Measurements from ENCODE around the gene GPANK1. TPM values are rescaled to one million over a fixed set of nuclear protein-coding genes. Genes with fewer than 3 reads are reported as not detected.

GPANK1 gene
- total and polyA plus RNA-seq, 2 experiments from 2014 or later, result 27.5 to 36.2 TPM

DNA sequence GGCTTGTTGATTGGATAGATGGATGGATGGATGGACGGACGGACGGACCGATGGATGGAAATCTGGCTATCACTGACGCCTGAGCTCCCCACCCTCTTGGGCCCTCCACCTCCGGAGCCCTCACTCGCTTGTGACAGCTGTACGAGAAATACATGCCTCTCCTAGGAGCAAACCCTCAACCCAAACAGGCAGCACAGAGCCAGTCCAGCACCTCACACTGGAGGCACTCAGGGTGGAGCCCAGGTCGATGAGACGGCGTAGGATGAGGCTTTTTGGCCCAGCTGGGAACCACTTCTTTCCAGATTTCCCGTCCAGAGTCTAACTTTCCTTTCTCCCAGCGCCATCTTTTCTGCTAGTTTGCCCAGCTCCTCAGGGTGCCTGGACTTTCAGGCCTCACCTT, 18.8 kb upstream of the GPANK1 start:
- DNase-seq (ENCODE audit: low read depth in 1 of 2, low spot score in 1 of 2), result no peak
- peaks cover 2% of the 10 kb centered on the region for H3K4me1 ChIP-seq (ENCODE audit: low read depth)
- H3K27me3 ChIP-seq, result peaks cover 10% of the 10 kb centered on the region
- no peak overlapping the region for H3K27ac ChIP-seq
- H3K4me3 ChIP-seq, result peak overlapping the region; percentile 29
- no peaks in the 10 kb centered on the region for H3K9me3 ChIP-seq (ENCODE audit: low read depth)
- peaks cover 22% of the 10 kb centered on the region for H3K36me3 ChIP-seq
- TF ChIP-seq, protein P1, sequence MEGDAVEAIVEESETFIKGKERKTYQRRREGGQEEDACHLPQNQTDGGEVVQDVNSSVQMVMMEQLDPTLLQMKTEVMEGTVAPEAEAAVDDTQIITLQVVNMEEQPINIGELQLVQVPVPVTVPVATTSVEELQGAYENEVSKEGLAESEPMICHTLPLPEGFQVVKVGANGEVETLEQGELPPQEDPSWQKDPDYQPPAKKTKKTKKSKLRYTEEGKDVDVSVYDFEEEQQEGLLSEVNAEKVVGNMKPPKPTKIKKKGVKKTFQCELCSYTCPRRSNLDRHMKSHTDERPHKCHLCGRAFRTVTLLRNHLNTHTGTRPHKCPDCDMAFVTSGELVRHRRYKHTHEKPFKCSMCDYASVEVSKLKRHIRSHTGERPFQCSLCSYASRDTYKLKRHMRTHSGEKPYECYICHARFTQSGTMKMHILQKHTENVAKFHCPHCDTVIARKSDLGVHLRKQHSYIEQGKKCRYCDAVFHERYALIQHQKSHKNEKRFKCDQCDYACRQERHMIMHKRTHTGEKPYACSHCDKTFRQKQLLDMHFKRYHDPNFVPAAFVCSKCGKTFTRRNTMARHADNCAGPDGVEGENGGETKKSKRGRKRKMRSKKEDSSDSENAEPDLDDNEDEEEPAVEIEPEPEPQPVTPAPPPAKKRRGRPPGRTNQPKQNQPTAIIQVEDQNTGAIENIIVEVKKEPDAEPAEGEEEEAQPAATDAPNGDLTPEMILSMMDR (IDR thresholded peaks at IDR 0.05; ENCODE audit: low read depth, low read length), result no peak

DNA sequence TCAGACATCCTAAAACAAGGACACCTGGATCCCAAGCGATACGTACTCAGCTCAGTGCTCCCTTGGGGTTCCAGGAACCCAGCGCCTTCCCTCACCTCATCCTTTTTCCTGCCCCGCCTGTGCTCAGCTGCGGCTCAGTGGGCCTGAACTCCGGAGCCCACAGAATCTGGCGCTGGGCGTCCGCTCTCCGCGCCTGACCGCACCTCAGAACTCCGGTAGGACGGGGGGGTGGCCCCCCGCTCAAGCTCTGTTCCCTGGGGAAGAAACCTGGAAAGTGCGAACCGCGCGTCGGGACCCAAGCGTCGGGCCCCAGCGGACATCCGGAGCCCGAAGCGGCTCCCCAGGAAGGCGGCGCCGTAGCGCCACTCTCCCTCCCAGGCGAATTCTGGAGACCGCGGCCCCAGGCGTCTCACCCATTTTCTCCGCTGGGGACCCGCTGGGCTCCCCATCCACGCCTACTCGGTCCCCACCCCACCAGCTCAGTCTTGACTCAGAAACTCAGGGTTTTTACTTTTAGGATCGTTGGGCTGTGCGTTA, 16.4 kb upstream of the GPANK1 start:
- no peaks in the 10 kb centered on the region for H3K9me3 ChIP-seq (ENCODE audit: low read depth)
- peaks cover 10% of the 10 kb centered on the region for H3K27me3 ChIP-seq
- H3K36me3 ChIP-seq, result peaks cover 4% of the 10 kb centered on the region
- H3K27ac ChIP-seq, result no peak overlapping the region
- peak in 1 of 2 donors; percentile 52 for DNase-seq (ENCODE audit: low read depth in 1 of 2, low spot score in 1 of 2)
- TF ChIP-seq, protein P1 (IDR thresholded peaks at IDR 0.05; ENCODE audit: low read depth, low read length), result peak; percentile 31
- H3K4me3 ChIP-seq, result peak overlapping the region; percentile 28
- H3K4me1 ChIP-seq (ENCODE audit: low read depth), result peaks cover 2% of the 10 kb centered on the region

DNA sequence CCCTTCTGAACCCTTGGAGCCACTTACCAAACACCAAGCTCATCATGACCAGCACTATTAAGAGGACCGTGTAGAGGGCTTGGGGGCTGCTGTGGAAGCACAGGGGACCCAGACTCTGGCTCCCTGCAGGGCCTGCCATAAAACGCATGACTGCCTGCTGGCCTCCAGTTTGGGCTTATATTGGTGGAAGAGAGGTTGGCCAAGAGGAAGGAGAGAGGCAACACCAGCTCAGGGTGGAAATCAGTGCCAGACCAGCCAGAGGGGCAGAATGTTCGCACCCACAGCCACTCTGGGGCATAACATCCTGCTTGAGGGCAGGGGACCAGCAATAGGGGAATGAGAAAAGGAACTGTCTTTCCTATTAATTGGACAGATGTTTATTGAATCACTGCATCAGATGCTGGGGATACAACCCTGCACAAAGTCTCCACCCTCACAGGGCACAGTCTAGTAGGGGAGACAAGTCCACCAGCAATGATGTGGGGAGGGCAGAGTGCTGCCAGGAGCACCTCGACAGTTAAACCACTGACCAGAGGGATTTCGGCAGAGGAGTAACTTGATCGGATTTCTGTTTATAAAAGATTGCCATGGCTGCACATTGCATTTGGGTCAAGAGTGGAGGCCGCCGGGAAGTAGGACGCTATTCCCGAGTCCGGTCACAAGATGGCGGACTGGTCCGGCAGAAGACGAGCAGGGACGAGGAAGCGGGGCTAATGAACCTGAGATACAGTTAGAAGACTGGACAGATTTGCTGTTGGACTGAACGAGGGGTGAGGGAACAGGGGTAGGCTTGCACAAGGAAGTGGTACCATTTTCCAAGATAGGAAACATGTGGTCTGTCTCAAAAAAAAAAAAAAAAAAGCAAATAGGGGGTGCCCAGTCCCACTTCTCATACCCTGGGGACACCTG, 15.7 kb upstream of the GPANK1 start, which contains the start of gene LY6G5C:
LY6G5C (minus strand) TSS at position 842 of the 909 bp plus-strand sequence; CDS start at position 148, 694 bp downstream.
- Histone ChIP-seq H3K27me3 (peaks cover 10% of the 10 kb centered on the region), H3K27ac (no peak within 1 kb of the TSS)

DNA sequence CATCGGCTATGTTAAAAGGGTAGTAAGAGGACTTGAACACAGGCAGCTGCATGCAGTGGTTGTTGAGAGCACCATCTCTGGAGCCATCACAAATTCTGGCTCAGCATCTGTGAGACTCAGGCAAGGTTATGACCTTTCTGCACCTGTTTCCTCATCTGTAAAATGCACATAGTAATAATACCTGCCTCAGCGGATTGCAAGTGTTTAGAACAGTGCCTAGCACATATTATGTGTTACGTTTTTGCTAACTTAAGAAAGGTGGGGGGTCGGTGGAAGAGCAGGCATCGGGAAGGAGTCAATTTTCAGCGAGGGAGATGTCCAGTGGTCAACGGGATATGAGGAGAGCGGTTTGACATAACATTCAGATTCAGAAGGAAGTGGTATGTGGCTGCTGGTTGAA, 13.2 kb upstream of the GPANK1 start:
- Histone ChIP-seq H3K4me1 (ENCODE audit: low read depth) (peaks cover 2% of the 10 kb centered on the region), H3K9me3 (ENCODE audit: low read depth) (no peaks in the 10 kb centered on the region), H3K27ac (no peak overlapping the region), H3K36me3 (no peaks in the 10 kb centered on the region), H3K4me3 (no peak overlapping the region), H3K27me3 (peaks cover 10% of the 10 kb centered on the region)
- TF ChIP-seq, protein P1 (IDR thresholded peaks at IDR 0.05; ENCODE audit: low read depth, low read length), result no peak
- no peak for DNase-seq (ENCODE audit: low read depth in 1 of 2, low spot score in 1 of 2)

More for the DNA sequence above, 15.7 kb upstream of the GPANK1 start, which contains the start of gene LY6G5C:
- no peaks in the 10 kb centered on the region for H3K9me3 ChIP-seq (ENCODE audit: low read depth)
- peak; percentile 83 to 94 for DNase-seq (ENCODE audit: low read depth in 1 of 2, low spot score in 1 of 2)
- peak within 1 kb of the TSS; percentile 28 for H3K4me3 ChIP-seq
- peaks cover 2% of the 10 kb centered on the region for H3K4me1 ChIP-seq (ENCODE audit: low read depth)
- TF ChIP-seq, protein P1 (IDR thresholded peaks at IDR 0.05; ENCODE audit: low read depth, low read length), result peak; percentile 54
- no peaks in the 10 kb centered on the region for H3K36me3 ChIP-seq

DNA sequence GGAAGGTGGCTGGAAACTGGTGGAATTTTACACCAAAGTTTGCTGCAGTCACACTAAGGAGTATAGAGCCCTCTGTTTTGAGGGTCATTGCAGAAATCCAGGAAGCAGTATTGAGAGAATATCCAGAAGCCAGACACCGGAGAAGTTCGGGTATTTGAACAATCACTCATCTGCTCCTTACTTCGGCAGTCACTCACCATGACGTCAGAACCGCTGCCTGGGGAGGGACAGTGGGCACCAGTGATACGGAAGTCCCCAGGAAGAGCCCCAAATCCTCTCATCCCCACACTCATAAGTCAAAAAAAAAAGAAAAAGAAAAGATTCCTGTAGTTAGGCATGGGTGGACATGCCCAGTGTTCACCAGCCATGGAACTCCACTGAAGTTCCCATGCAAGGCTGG, 12.1 kb upstream of the GPANK1 start:
- TF ChIP-seq, protein P1 (IDR thresholded peaks at IDR 0.05; ENCODE audit: low read depth, low read length), result no peak

More for the DNA sequence above, 12.1 kb upstream of the GPANK1 start:
- H3K36me3 ChIP-seq, result peaks cover 5% of the 10 kb centered on the region
- no peaks in the 10 kb centered on the region for H3K9me3 ChIP-seq (ENCODE audit: low read depth)
- peaks cover 2% of the 10 kb centered on the region for H3K4me1 ChIP-seq (ENCODE audit: low read depth)
- no peak overlapping the region for H3K4me3 ChIP-seq
- peaks cover 6% of the 10 kb centered on the region for H3K27me3 ChIP-seq
- H3K27ac ChIP-seq, result no peak overlapping the region
- no peak for DNase-seq (ENCODE audit: low read depth in 1 of 2, low spot score in 1 of 2)
